ENCODE measurements around the gene HGD. TPM values are rescaled to one million over a fixed set of nuclear protein-coding genes. Genes with fewer than 3 reads are reported as not detected.

The HGD gene
- total and polyA plus RNA-seq, 2 of the 13 experiments (the other 11 are each of a cell fraction or from before 2014, with no cell fraction given): 265 to 398 TPM

DNA sequence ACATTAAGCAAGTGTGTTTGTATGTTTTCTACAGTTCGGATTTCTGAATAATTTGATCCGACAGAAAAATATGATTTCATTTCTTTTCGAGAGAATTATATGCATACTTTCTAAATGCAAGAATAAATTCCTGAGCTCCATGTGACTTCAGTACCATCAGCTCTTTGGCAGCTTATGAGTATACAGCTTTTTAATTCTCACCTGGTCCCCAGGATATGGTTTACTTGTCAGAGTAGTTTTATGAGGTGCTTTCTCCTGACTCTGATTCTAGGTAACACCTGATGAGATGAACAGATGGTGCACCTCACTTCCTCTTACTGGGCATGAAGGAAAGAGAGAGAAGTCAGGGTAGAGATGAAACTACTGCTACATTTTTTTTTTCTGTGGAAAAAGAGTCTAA lies 3.1 kb downstream of the HGD start:
- WGBS (ENCODE audit: low lambda C conversion rate): 0% methylated on average over 3 of the region's 3 CpGs
- CTCF ChIA-PET (ENCODE audit: low intra/inter-chr PET ratio, low total read pairs): no interaction called here

More for the DNA sequence above, 3.1 kb downstream of the HGD start:
- DNase-seq (ENCODE audit: low spot score): no peak
- H3K27ac ChIP-seq (ENCODE audit: extremely low read length, insufficient read depth, low read length): peak overlapping the region; percentile 99
- BruUV-seq (replicated peaks): no TSS peak
- no peak overlapping the region for H2AFZ ChIP-seq (ENCODE audit: low read length)
- H3K4me3 ChIP-seq (replicated peaks in 1 of 3; ENCODE audit: insufficient read depth in 1 of 3, low read depth in 2 of 3, low read length in 3 of 3): peak overlapping the region; percentile 82 to 90 (median 82); a peak in 5 of 6 replicates
- peaks cover 36% of the 10 kb centered on the region for H4K20me1 ChIP-seq (ENCODE audit: insufficient read depth, low read length)
- H3K79me2 ChIP-seq (ENCODE audit: insufficient read depth, low read length): peaks cover 81% of the 10 kb centered on the region
- POLR2A ChIA-PET: interaction anchor here (0.8 to 2.6 kb wide), 10 partner anchors 13 to 83 kb away, joined by 3 to 18 read pairs (median 4); partner anchors contain the start of genes GTF2E1, NDUFB4 and RABL3
- peaks cover 59% of the 10 kb centered on the region for H3K4me1 ChIP-seq (ENCODE audit: insufficient read depth, low read length)
- H3K4me2 ChIP-seq (ENCODE audit: low read depth, low read length): peak overlapping the region; percentile 94
- peaks cover 9 to 27% of the 10 kb centered on the region in 2 experiments for H3K36me3 ChIP-seq (replicated peaks in 1 of 2; ENCODE audit: control insufficient read depth in 1 of 2, insufficient read depth in 2 of 2, low read length in 2 of 2)
- ATAC-seq: no peak
- in situ Hi-C loops (cut with HindIII; ENCODE audit: extremely low pct_ligation_motif_present, low pct_unique_long_range_greater_than_20kb): loop anchor here (5.0 kb wide), 1 partner anchor 63 kb away; the partner anchor contains the start of genes GTF2E1 and RABL3
- H3K27me3 ChIP-seq (ENCODE audit: control insufficient read depth in 1 of 2, insufficient read depth in 2 of 2, low read length in 2 of 2): no peaks in the 10 kb centered on the region; a peak in 1 of 5 replicates
- no peak for FAIRE-seq
- intact Hi-C loops (cut with micrococcal nuclease; ENCODE audit: unreplicated experiment): loop anchor here (1.0 to 2.0 kb wide), 3 partner anchors 14 to 117 kb away; partner anchors contain the start of genes GTF2E1 and RABL3
- TF ChIP-seq RORA (CRISPR knock-in tag; IDR thresholded peaks at IDR 0.05) (0 out of 2 replicates have a peak, but pooled peaks have one; percentile 23), SIX1 (CRISPR knock-in tag; IDR thresholded peaks at IDR 0.05; ENCODE audit: borderline replicate concordance) (no peak)
- TF ChIP-seq, protein P1, sequence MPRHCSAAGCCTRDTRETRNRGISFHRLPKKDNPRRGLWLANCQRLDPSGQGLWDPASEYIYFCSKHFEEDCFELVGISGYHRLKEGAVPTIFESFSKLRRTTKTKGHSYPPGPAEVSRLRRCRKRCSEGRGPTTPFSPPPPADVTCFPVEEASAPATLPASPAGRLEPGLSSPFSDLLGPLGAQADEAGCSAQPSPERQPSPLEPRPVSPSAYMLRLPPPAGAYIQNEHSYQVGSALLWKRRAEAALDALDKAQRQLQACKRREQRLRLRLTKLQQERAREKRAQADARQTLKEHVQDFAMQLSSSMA (CRISPR knock-in tag; IDR thresholded peaks at IDR 0.05): no peak
- TF ChIP-seq, protein P2, sequence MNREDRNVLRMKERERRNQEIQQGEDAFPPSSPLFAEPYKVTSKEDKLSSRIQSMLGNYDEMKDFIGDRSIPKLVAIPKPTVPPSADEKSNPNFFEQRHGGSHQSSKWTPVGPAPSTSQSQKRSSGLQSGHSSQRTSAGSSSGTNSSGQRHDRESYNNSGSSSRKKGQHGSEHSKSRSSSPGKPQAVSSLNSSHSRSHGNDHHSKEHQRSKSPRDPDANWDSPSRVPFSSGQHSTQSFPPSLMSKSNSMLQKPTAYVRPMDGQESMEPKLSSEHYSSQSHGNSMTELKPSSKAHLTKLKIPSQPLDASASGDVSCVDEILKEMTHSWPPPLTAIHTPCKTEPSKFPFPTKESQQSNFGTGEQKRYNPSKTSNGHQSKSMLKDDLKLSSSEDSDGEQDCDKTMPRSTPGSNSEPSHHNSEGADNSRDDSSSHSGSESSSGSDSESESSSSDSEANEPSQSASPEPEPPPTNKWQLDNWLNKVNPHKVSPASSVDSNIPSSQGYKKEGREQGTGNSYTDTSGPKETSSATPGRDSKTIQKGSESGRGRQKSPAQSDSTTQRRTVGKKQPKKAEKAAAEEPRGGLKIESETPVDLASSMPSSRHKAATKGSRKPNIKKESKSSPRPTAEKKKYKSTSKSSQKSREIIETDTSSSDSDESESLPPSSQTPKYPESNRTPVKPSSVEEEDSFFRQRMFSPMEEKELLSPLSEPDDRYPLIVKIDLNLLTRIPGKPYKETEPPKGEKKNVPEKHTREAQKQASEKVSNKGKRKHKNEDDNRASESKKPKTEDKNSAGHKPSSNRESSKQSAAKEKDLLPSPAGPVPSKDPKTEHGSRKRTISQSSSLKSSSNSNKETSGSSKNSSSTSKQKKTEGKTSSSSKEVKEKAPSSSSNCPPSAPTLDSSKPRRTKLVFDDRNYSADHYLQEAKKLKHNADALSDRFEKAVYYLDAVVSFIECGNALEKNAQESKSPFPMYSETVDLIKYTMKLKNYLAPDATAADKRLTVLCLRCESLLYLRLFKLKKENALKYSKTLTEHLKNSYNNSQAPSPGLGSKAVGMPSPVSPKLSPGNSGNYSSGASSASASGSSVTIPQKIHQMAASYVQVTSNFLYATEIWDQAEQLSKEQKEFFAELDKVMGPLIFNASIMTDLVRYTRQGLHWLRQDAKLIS (CRISPR knock-in tag; IDR thresholded peaks at IDR 0.05): peak; percentile 14; the same call in 1 of the 2 replicates
- H3K9me3 ChIP-seq (ENCODE audit: low read length): no peaks in the 10 kb centered on the region
- peak overlapping the region; percentile 100 for H3K9ac ChIP-seq (ENCODE audit: insufficient read depth, low read depth, low read length)

Data from HepG2 (cell line).